Measurements from ENCODE around the gene CD200R1. TPM values are rescaled to one million over a fixed set of nuclear protein-coding genes. Genes with fewer than 3 reads are reported as not detected.

Gene CD200R1
- total RNA-seq, 2 experiments from 2014 or later: 4.0 to 4.7 TPM

DNA sequence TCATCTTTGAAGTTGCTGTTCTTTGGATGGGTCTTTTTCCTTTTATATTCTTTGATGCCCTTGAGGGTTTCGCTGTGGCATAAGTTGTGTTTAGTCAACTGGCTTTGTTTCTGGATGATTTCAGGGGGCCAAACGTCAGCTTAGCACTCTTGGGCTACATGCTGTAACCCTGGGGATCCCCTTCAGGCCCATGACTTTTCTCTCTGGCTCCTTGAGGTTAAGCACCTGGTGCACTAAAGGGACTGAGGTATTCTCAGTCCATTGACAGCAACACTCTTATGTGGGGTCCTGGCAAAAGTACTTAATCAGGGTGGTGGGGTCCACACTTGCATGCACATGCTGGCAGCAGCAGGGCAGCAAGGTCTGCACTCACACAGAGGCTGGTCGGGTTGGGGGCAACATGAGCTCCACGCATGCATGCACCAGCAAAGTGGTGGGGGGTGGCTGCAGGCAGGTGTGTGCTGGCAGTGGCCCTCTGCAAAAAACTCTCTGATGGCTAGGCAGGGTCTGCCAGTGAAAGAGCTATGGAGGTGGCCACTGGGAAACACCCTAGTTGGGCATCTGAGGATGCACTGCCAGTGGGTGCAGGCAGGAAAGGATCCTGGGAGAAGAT lies 90.1 kb downstream of the CD200R1 start:
- TF ChIP-seq, protein P1, sequence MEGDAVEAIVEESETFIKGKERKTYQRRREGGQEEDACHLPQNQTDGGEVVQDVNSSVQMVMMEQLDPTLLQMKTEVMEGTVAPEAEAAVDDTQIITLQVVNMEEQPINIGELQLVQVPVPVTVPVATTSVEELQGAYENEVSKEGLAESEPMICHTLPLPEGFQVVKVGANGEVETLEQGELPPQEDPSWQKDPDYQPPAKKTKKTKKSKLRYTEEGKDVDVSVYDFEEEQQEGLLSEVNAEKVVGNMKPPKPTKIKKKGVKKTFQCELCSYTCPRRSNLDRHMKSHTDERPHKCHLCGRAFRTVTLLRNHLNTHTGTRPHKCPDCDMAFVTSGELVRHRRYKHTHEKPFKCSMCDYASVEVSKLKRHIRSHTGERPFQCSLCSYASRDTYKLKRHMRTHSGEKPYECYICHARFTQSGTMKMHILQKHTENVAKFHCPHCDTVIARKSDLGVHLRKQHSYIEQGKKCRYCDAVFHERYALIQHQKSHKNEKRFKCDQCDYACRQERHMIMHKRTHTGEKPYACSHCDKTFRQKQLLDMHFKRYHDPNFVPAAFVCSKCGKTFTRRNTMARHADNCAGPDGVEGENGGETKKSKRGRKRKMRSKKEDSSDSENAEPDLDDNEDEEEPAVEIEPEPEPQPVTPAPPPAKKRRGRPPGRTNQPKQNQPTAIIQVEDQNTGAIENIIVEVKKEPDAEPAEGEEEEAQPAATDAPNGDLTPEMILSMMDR (IDR thresholded peaks at IDR 0.05): no peak
- no peak for DNase-seq
- no peaks in the 10 kb centered on the region for H3K36me3 Mint-ChIP-seq (ENCODE audit: low read depth)
- Histone ChIP-seq H3K36me3 (ENCODE audit: insufficient read depth, low read length) (no peaks in the 10 kb centered on the region), H3K27ac (ENCODE audit: low read depth in 1 of 2, low read length in 2 of 2) (no peak overlapping the region), H3K4me1 (ENCODE audit: insufficient read depth, low read length) (no peaks in the 10 kb centered on the region), H3K4me3 (ENCODE audit: low read length) (no peak overlapping the region), H3K27me3 (ENCODE audit: control insufficient read depth in 1 of 2, insufficient read depth in 2 of 2, low read length in 2 of 2) (no peaks in the 10 kb centered on the region), H3K9me3 (ENCODE audit: control insufficient read depth in 1 of 2, insufficient read depth in 1 of 2, low read length in 2 of 2) (no peaks in the 10 kb centered on the region)
- CTCF ChIA-PET: no interaction called here
- no peak overlapping the region for H3K4me3 Mint-ChIP-seq
- H3K4me1 Mint-ChIP-seq (ENCODE audit: low read depth): no peaks in the 10 kb centered on the region
- no peaks in the 10 kb centered on the region for H3K27me3 Mint-ChIP-seq
- intact Hi-C loops (cut with DNase I, micrococcal nuclease): no loop called here
- POLR2A ChIA-PET: interaction anchor here (1.0 kb wide), 1 partner anchor 306 kb away, joined by 3 read pairs; no protein-coding TSS in a partner anchor
- no peaks in the 10 kb centered on the region for H3K9me3 Mint-ChIP-seq
- no peak overlapping the region for H3K27ac Mint-ChIP-seq
- ATAC-seq (ENCODE audit: poor library complexity): no peak

DNA sequence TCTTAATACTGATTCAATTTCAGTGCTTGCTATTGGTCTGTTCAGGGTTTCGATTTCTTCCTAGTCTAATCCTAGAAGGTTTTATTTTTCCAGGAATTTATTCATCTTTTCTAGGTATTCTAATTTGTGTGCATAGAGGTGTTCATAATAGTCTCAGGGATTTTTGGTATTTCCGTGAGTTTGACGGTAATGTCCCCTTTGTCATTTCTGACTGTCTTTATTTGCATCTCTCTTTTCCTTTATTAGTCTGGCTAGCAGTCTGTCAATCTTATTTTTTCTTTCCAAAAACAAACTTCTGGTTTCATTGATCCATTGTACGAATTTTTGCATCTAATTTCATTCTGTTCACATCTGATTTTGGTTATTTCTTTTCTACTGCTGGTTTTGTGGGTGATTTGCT lies 93.0 kb downstream of the CD200R1 start:
- ChIA-PET POLR2A (no interaction called here), CTCF (no interaction called here)
- H3K4me3 Mint-ChIP-seq: no peak overlapping the region
- DNase-seq: no peak
- TF ChIP-seq, protein P1 (IDR thresholded peaks at IDR 0.05): no peak
- H3K9me3 Mint-ChIP-seq: peaks cover 2% of the 10 kb centered on the region
- intact Hi-C loops (cut with DNase I, micrococcal nuclease): no loop called here
- no peaks in the 10 kb centered on the region for H3K4me1 Mint-ChIP-seq (ENCODE audit: low read depth)
- no peaks in the 10 kb centered on the region for H3K27me3 ChIP-seq (ENCODE audit: control insufficient read depth in 1 of 2, insufficient read depth in 2 of 2, low read length in 2 of 2)
- no peaks in the 10 kb centered on the region for H3K27me3 Mint-ChIP-seq
- no peaks in the 10 kb centered on the region for H3K36me3 Mint-ChIP-seq (ENCODE audit: low read depth)
- H3K4me3 ChIP-seq (ENCODE audit: low read length): no peak overlapping the region
- no peaks in the 10 kb centered on the region for H3K4me1 ChIP-seq (ENCODE audit: insufficient read depth, low read length)
- H3K9me3 ChIP-seq (ENCODE audit: control insufficient read depth in 1 of 2, insufficient read depth in 1 of 2, low read length in 2 of 2): no peaks in the 10 kb centered on the region
- H3K27ac ChIP-seq (ENCODE audit: low read depth in 1 of 2, low read length in 2 of 2): no peak overlapping the region
- H3K36me3 ChIP-seq (ENCODE audit: insufficient read depth, low read length): no peaks in the 10 kb centered on the region
- H3K27ac Mint-ChIP-seq: no peak overlapping the region
- no peak for ATAC-seq (ENCODE audit: poor library complexity)

DNA sequence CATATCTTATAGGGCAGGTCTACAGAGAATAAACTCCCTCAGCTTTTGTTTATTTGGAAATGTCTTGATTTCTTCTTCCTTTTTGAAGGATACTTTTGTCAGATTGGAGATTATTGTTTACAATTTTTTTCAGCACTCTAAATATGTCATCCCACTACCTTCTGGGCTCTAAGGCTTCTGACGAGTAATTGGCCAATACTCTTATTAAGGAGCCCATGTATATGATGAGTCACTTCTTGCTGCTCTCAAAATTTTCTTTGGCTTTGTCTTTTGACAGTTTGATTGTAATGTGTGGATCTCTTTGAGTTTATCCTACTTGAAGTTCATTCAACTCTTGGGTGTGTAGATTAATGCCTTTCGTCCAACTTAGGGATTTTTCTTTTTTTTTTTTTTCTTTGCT lies 99.3 kb downstream of the CD200R1 start:
- no peaks in the 10 kb centered on the region for H3K4me1 ChIP-seq (ENCODE audit: insufficient read depth, low read length)
- POLR2A ChIA-PET: no interaction called here
- no peaks in the 10 kb centered on the region for H3K36me3 ChIP-seq (ENCODE audit: insufficient read depth, low read length)
- ATAC-seq (ENCODE audit: poor library complexity): no peak
- CTCF ChIA-PET: no interaction called here
- Mint-ChIP-seq H3K27me3 (no peaks in the 10 kb centered on the region), H3K27ac (no peak overlapping the region), H3K4me1 (ENCODE audit: low read depth) (no peaks in the 10 kb centered on the region), H3K36me3 (ENCODE audit: low read depth) (no peaks in the 10 kb centered on the region), H3K4me3 (no peak overlapping the region), H3K9me3 (peaks cover 7% of the 10 kb centered on the region)
- TF ChIP-seq, protein P1 (IDR thresholded peaks at IDR 0.05): no peak
- no peaks in the 10 kb centered on the region for H3K27me3 ChIP-seq (ENCODE audit: control insufficient read depth in 1 of 2, insufficient read depth in 2 of 2, low read length in 2 of 2)
- intact Hi-C loops (cut with DNase I, micrococcal nuclease): no loop called here
- DNase-seq: no peak
- peaks cover 3 to 11% of the 10 kb centered on the region in 2 experiments for H3K9me3 ChIP-seq (ENCODE audit: control insufficient read depth in 1 of 2, insufficient read depth in 1 of 2, low read length in 2 of 2)
- no peak overlapping the region for H3K27ac ChIP-seq (ENCODE audit: low read depth in 1 of 2, low read length in 2 of 2)
- no peak overlapping the region for H3K4me3 ChIP-seq (ENCODE audit: low read length)
